Left lung (tissue), 10 donors: Measurements from ENCODE around the gene HERC2. TPM values are rescaled to one million over a fixed set of nuclear protein-coding genes. Genes with fewer than 3 reads are reported as not detected.

ENCODE experiments used
- ATAC-seq: fragments of 200-7000 bp; cut with Tn5 transposase; one replicate; pipeline ENCODE4 v1.9.1; 2020; ENCODE audit warnings: moderate library complexity
- DNase-seq, 4 donors: peaks; one replicate each; pipeline ENCODE4 v3.0.0-alpha.2; 2013 to 2020
- H3K27ac ChIP-seq, 2 donors: fragments of 200-600 bp; sonication (generic) in 1 of 2; one replicate each; pipeline versions ENCODE4 v1.5.0 to v1.8.0; 2020 to 2021
- H3K27me3 ChIP-seq, 2 donors: fragments of 200-600 bp; sonication (generic) in 1 of 2; one replicate each; pipeline versions ENCODE4 v1.5.0 to v1.8.0; 2020 to 2021
- H3K36me3 ChIP-seq, 2 donors: fragments of 200-600 bp; sonication (generic) in 1 of 2; one replicate each; pipeline versions ENCODE4 v1.5.0 to v1.8.0; 2020 to 2021
- H3K4me1 ChIP-seq, 2 donors: fragments of 200-600 bp; one replicate each; pipeline ENCODE4 v1.8.0; 2021
- H3K4me3 ChIP-seq, 2 donors: fragments of 200-600 bp; sonication (generic) in 1 of 2; one replicate each; pipeline versions ENCODE4 v1.5.0 to v1.8.0; 2020 to 2021; ENCODE audit warnings: mild to moderate bottlenecking in 1 of 2
- H3K9me3 ChIP-seq, 2 donors: fragments of 200-600 bp; sonication (generic) in 1 of 2; one replicate each; pipeline versions ENCODE4 v1.5.0 to v1.8.0; 2020 to 2021
- intact Hi-C, 2 donors: fragments of 100-400 bp; cut with DNase I; formaldehyde crosslinking; loops; one replicate each; pipeline versions ENCODE4 v1.11.2 to v1.14.2; 2022
- polyA plus RNA-seq, 6 donors: library from polyadenylated mRNA; unstranded; fragments of 120-200 nt; gene quantifications; one replicate each; pipeline ENCODE4 v1.2.1, GENCODE V29; 2013; ENCODE audit not compliant: insufficient read length in 6 of 6
- total RNA-seq, 2 donors: library from RNA; stranded (reverse); fragmentation: NEBNext Ultra II Directional; extraction: Animal tissue kit (Norgen Biotek cat#: 25700); gene quantifications; one replicate each; pipeline ENCODE4 v1.2.1, GENCODE V29; 2021
- TF ChIP-seq, protein P1 (sequence below), 2 donors: fragments of 200-600 bp; sonication (generic) in 1 of 2; IDR thresholded peaks; one replicate each; pipeline versions ENCODE4 v1.5.0 to v1.8.0; 2021; ENCODE audit warnings: antibody characterized with exemption in 2 of 2
- donor health status: DM: no; HTN: yes; CAD: no.
- donor health status: DM: no; HTN: no; CAD: no.

HERC2 gene
- total and polyA plus RNA-seq, 8 donors: 52.7 to 68.6 (median 56.4) TPM

DNA sequence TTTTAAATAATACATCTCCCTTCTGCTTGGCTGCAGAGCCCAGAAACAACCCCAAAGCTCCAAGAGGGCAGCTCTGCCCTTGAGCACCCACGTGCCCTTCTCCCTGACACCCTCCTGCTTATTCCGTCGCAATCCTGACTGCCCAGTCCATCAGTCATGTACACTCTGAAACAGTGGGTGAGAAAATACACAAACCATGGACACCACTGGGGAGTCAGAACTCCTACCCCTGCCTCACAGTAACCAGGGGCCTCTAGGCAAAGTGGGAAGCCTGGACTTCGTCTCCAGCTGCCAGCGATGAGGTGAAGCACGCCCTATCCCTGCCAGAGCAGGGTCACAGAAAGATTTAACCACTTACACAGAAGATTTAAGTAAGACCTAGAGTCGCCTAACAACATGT is 40.1 kb downstream of the HERC2 start:
- Histone ChIP-seq H3K36me3 (peaks cover 0 to 15% of the 10 kb centered on the region in 2 donors), H3K4me3 (no peak overlapping the region), H3K27me3 (no peaks in the 10 kb centered on the region), H3K9me3 (no peaks in the 10 kb centered on the region), H3K27ac (no peak overlapping the region), H3K4me1 (no peaks in the 10 kb centered on the region)
- intact Hi-C loops: no loop called here
- TF ChIP-seq, protein P1, sequence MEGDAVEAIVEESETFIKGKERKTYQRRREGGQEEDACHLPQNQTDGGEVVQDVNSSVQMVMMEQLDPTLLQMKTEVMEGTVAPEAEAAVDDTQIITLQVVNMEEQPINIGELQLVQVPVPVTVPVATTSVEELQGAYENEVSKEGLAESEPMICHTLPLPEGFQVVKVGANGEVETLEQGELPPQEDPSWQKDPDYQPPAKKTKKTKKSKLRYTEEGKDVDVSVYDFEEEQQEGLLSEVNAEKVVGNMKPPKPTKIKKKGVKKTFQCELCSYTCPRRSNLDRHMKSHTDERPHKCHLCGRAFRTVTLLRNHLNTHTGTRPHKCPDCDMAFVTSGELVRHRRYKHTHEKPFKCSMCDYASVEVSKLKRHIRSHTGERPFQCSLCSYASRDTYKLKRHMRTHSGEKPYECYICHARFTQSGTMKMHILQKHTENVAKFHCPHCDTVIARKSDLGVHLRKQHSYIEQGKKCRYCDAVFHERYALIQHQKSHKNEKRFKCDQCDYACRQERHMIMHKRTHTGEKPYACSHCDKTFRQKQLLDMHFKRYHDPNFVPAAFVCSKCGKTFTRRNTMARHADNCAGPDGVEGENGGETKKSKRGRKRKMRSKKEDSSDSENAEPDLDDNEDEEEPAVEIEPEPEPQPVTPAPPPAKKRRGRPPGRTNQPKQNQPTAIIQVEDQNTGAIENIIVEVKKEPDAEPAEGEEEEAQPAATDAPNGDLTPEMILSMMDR (IDR thresholded peaks at IDR 0.05): no peak
- DNase-seq: no peak
- ATAC-seq: no peak

DNA sequence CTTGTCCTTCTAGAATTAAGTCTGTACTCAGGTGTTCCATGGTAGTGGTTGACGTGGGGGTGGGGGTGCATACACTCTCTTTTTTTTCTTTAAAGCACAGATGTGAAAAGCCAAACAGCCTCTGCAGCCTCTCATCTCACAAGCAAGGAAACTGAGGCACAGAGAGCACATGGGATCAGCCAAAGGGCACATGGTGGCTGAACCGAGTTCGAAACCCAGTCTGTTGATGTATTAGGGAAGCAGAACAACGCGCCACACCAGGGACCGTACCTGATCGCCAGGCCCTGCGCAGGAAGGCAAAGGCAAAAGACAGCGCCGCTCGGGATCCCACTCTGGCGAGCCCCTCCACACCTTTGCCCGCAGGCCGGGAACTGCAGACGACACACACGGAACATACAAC is 47.3 kb downstream of the HERC2 start:
- peaks cover 0 to 52% of the 10 kb centered on the region in 2 donors for H3K36me3 ChIP-seq

DNA sequence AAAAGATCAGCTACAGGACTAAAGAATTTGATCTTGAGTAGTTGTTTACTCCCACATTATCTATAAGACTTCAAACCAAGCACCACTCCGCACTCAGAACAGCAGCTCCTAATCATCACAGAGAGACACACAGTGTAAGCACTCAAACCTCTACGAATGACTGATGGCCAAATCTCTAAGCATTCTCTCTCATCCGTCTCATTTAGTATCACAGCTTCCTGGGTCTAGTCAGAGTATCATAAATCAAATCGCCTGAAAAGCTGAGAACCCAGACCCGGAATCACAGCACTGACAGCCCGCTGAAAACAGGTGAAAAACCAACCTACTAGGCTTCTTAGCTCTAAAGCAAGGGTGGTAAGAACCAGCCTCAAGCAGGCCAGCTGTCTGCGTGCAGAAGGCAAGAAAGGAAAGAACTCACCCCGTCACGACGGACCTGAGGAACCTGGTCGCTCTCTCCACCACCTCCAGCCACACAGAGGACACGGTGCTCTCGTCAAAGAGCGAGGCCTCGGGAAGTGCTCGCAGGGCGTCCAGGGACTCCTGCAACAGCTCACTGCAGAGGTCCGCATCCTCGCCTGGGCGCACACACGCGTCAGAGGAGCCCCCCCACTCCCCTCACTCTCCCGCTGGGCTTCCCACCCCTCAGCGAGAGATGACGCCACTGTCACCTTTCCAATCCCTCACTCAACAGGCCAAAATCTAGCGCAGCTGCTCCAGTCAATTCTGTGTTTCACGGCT is 47.9 kb downstream of the HERC2 start:
- H3K27me3 ChIP-seq: no peaks in the 10 kb centered on the region
- no peaks in the 10 kb centered on the region for H3K9me3 ChIP-seq
- TF ChIP-seq, protein P1 (IDR thresholded peaks at IDR 0.05): no peak
- H3K4me3 ChIP-seq: no peak overlapping the region
- ATAC-seq: no peak
- H3K36me3 ChIP-seq: peaks cover 0 to 57% of the 10 kb centered on the region in 2 donors
- no peak overlapping the region for H3K27ac ChIP-seq
- H3K4me1 ChIP-seq: no peaks in the 10 kb centered on the region
- intact Hi-C loops: no loop called here
- DNase-seq: no peak

More for the DNA sequence above, 47.3 kb downstream of the HERC2 start:
- ATAC-seq: no peak
- intact Hi-C loops: no loop called here
- DNase-seq: no peak
- H3K4me1 ChIP-seq: no peaks in the 10 kb centered on the region
- no peak overlapping the region for H3K4me3 ChIP-seq
- TF ChIP-seq, protein P1 (IDR thresholded peaks at IDR 0.05): no peak
- H3K27me3 ChIP-seq: no peaks in the 10 kb centered on the region
- no peaks in the 10 kb centered on the region for H3K9me3 ChIP-seq
- no peak overlapping the region for H3K27ac ChIP-seq

DNA sequence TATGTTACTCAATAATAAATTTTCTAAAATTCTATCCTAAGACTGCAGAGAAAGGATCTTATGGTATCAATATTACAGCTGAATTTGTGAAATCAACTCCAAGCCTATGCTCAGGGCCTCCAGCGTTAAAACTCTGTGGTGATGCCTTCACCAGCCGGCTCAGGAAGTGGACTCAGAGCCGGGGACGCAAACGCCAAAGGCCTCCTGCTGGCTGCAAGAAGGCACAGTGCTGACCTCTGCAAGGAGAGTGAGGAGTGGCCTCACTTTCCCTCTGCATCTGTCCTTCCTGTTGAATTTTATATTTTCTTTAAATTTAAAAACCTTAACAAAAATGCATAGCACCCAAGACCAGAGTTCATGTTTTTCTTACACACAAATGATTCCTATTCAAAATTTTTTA is 48.5 kb downstream of the HERC2 start:
- TF ChIP-seq, protein P1 (IDR thresholded peaks at IDR 0.05): no peak
- intact Hi-C loops: no loop called here
- Histone ChIP-seq H3K27ac (no peak overlapping the region), H3K27me3 (no peaks in the 10 kb centered on the region), H3K4me3 (no peak overlapping the region), H3K9me3 (no peaks in the 10 kb centered on the region), H3K36me3 (peaks cover 0 to 62% of the 10 kb centered on the region in 2 donors), H3K4me1 (no peaks in the 10 kb centered on the region)
- no peak for DNase-seq
- no peak for ATAC-seq

DNA sequence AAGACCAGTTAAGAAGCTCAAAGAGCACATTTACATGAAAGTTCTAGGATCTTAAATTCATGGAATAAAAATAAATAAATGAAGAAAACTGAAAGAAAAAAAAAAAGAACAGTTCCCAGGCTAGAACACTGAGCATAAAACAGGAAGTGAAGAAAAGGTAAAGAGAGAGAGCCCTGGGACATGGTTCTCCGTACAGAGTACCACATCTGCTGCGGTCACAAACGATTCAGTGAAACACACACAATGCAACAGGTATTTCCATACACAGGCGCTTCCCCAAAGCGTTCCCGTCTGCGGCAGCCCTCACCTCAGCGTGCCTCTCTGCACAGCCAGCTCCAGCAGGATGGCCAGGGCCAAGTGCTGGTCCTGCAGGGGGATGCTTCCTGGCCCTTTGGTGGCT is 49.4 kb downstream of the HERC2 start:
- Histone ChIP-seq H3K9me3 (no peaks in the 10 kb centered on the region), H3K27me3 (no peaks in the 10 kb centered on the region), H3K27ac (no peak overlapping the region), H3K4me3 (no peak overlapping the region), H3K36me3 (peaks cover 0 to 67% of the 10 kb centered on the region in 2 donors), H3K4me1 (no peaks in the 10 kb centered on the region)
- TF ChIP-seq, protein P1 (IDR thresholded peaks at IDR 0.05): no peak
- intact Hi-C loops: no loop called here
- DNase-seq: no peak
- no peak for ATAC-seq
